ENCODE results near the gene DENND6A. TPM values are rescaled to one million over a fixed set of nuclear protein-coding genes. Genes with fewer than 3 reads are reported as not detected.

Gene DENND6A
- total RNA-seq, 5 donors from 2014 or later (not counting 1 experiment from before 2014, with no cell fraction given): 31.6 to 58.9 (median 35.6) TPM

GRCh38 chr3:57691411-57692132 is 1.3 kb downstream of the DENND6A start:
- peaks cover 51 to 55% (median 51%) of the 10 kb centered on the region in 3 donors for H3K4me1 Mint-ChIP-seq
- POLR2A ChIA-PET: interaction anchor here (0.5 to 0.8 kb wide), 3 partner anchors 17 to 150 kb away, joined by 3 to 23 read pairs (median 4); no protein-coding TSS in a partner anchor
- 80% methylated on average over 1 of the region's 19 CpGs for WGBS (ENCODE audit: insufficient coverage)

GRCh38 chr3:57689367-57690053 is 3.4 kb downstream of the DENND6A start:
- DNase-seq (peak in 1 of 35 experiments; percentile 11), ATAC-seq (replicated peaks in 1 of 4) (no peak)
- Histone ChIP-seq H3K27ac (ENCODE audit: low read length) (no peak overlapping the region), H3K36me3 (ENCODE audit: control insufficient read depth in 2 of 2, extremely low read depth in 1 of 2, insufficient read depth in 1 of 2, low read length in 1 of 2) (peaks cover 3 to 7% of the 10 kb centered on the region in 2 donors), H3K4me1 (ENCODE audit: control insufficient read depth in 1 of 2, extremely low read depth in 1 of 2, insufficient read depth in 2 of 2, low read length in 2 of 2) (peaks cover 18 to 45% of the 10 kb centered on the region in 2 experiments), H3K4me3 (ENCODE audit: control insufficient read depth in 1 of 2, extremely low read depth in 1 of 2, low read length in 1 of 2) (no peak overlapping the region), H3K27me3 (replicated peaks in 1 of 2; ENCODE audit: control insufficient read depth in 2 of 2, extremely low read depth in 1 of 2, insufficient read depth in 2 of 2, low read length in 1 of 2) (no peaks in the 10 kb centered on the region), H3K9me3 (no peaks in the 10 kb centered on the region)
- Mint-ChIP-seq H3K36me3 (peaks cover 6% of the 10 kb centered on the region), H3K4me3 (peak overlapping the region; percentile 24 to 94 (median 88)), H3K4me1 (peaks cover 61 to 64% (median 62%) of the 10 kb centered on the region in 3 donors), H3K27me3 (no peaks in the 10 kb centered on the region), H3K27ac (peak overlapping the region; percentile 8 to 28), H3K9me3 (no peaks in the 10 kb centered on the region)
- CTCF ChIA-PET: interaction anchor here in 1 of 2 donors (0.6 to 0.8 kb wide), 2 partner anchors 9 to 109 kb away, joined by 3 read pairs; no protein-coding TSS in a partner anchor
- POLR2A ChIA-PET: interaction anchor here (0.7 to 1.1 kb wide), 3 partner anchors 16 to 212 kb away, joined by 3 to 12 read pairs (median 4); no protein-coding TSS in a partner anchor
- WGBS (ENCODE audit: insufficient coverage): 92% methylated on average over 2 of the region's 4 CpGs

More at GRCh38 chr3:57691411-57692132, 1.3 kb downstream of the DENND6A start:
- H3K36me3 Mint-ChIP-seq: peaks cover 2% of the 10 kb centered on the region
- peaks cover 18 to 44% of the 10 kb centered on the region in 2 experiments for H3K4me1 ChIP-seq (ENCODE audit: control insufficient read depth in 1 of 2, extremely low read depth in 1 of 2, insufficient read depth in 2 of 2, low read length in 2 of 2)
- H3K4me3 Mint-ChIP-seq: peak overlapping the region; percentile 88 to 94 (median 93)
- peaks cover 0 to 5% of the 10 kb centered on the region in 2 donors for H3K36me3 ChIP-seq (ENCODE audit: control insufficient read depth in 2 of 2, extremely low read depth in 1 of 2, insufficient read depth in 1 of 2, low read length in 1 of 2)
- no peaks in the 10 kb centered on the region for H3K9me3 Mint-ChIP-seq
- H3K27me3 ChIP-seq (replicated peaks in 1 of 2; ENCODE audit: control insufficient read depth in 2 of 2, extremely low read depth in 1 of 2, insufficient read depth in 2 of 2, low read length in 1 of 2): no peaks in the 10 kb centered on the region
- ATAC-seq (replicated peaks in 1 of 4): no peak
- peak overlapping the region; percentile 91 to 93 for H3K27ac Mint-ChIP-seq
- no peaks in the 10 kb centered on the region for H3K9me3 ChIP-seq
- CTCF ChIA-PET: interaction anchor here (0.7 to 1.5 kb wide), 4 partner anchors 13 to 167 kb away, joined by 3 to 5 read pairs (median 3); no protein-coding TSS in a partner anchor
- peak in 2 of 35 experiments; percentile 1 to 28 for DNase-seq
- peak overlapping the region; percentile 59 to 63 for H3K4me3 ChIP-seq (ENCODE audit: control insufficient read depth in 1 of 2, extremely low read depth in 1 of 2, low read length in 1 of 2)
- H3K27ac ChIP-seq (ENCODE audit: low read length): peak overlapping the region; percentile 76
- no peaks in the 10 kb centered on the region for H3K27me3 Mint-ChIP-seq

- Histone ChIP-seq H3K9me3 (no peaks in the 10 kb centered on the region), H3K36me3 (ENCODE audit: control insufficient read depth in 2 of 2, extremely low read depth in 1 of 2, insufficient read depth in 1 of 2, low read length in 1 of 2) (peaks cover 4 to 10% of the 10 kb centered on the region in 2 donors), H3K27ac (ENCODE audit: low read length) (no peak overlapping the region), H3K27me3 (replicated peaks in 1 of 2; ENCODE audit: control insufficient read depth in 2 of 2, extremely low read depth in 1 of 2, insufficient read depth in 2 of 2, low read length in 1 of 2) (no peaks in the 10 kb centered on the region), H3K4me3 (ENCODE audit: control insufficient read depth in 1 of 2, extremely low read depth in 1 of 2, low read length in 1 of 2) (no peak overlapping the region), H3K4me1 (ENCODE audit: control insufficient read depth in 1 of 2, extremely low read depth in 1 of 2, insufficient read depth in 2 of 2, low read length in 2 of 2) (peaks cover 18 to 42% of the 10 kb centered on the region in 2 experiments)
- H3K9me3 Mint-ChIP-seq: no peaks in the 10 kb centered on the region
- POLR2A ChIA-PET: interaction anchor here in 1 of 2 donors (0.6 kb wide), 2 partner anchors 68 to 96 kb away, joined by 3 read pairs; partner anchors contain the start of gene SLMAP
- CTCF ChIA-PET: interaction anchor here (0.6 kb wide), 2 partner anchors 13 to 41 kb away, joined by 3 to 5 read pairs; no protein-coding TSS in a partner anchor
- H3K27me3 Mint-ChIP-seq: no peaks in the 10 kb centered on the region
- WGBS (ENCODE audit: insufficient coverage): 79% methylated on average over 2 of the region's 3 CpGs
- peaks cover 6% of the 10 kb centered on the region for H3K36me3 Mint-ChIP-seq
- DNase-seq (no peak), ATAC-seq (replicated peaks in 1 of 4) (no peak)
- peaks cover 66 to 69% (median 68%) of the 10 kb centered on the region in 3 donors for H3K4me1 Mint-ChIP-seq
- H3K4me3 Mint-ChIP-seq: peak overlapping the region in 1 of 3 donors; percentile 94
- H3K27ac Mint-ChIP-seq: peak overlapping the region; percentile 29 to 57
These were observed 4.6 kb downstream of the DENND6A start for GRCh38 chr3:57688291-57688690.

GRCh38 chr3:57683286-57683685 is 9.6 kb downstream of the DENND6A start:
- CTCF ChIA-PET: no interaction called here
- Mint-ChIP-seq H3K9me3 (peaks cover 0 to 6% (median 0%) of the 10 kb centered on the region in 3 donors), H3K36me3 (peaks cover 32% of the 10 kb centered on the region), H3K27ac (no peak overlapping the region), H3K4me1 (peaks cover 79 to 81% (median 79%) of the 10 kb centered on the region in 3 donors), H3K4me3 (no peak overlapping the region), H3K27me3 (no peaks in the 10 kb centered on the region)
- no peaks in the 10 kb centered on the region for H3K27me3 ChIP-seq (replicated peaks in 1 of 2; ENCODE audit: control insufficient read depth in 2 of 2, extremely low read depth in 1 of 2, insufficient read depth in 2 of 2, low read length in 1 of 2)
- no peak for DNase-seq
- H3K4me3 ChIP-seq (ENCODE audit: control insufficient read depth in 1 of 2, extremely low read depth in 1 of 2, low read length in 1 of 2): no peak overlapping the region
- peaks cover 4 to 30% of the 10 kb centered on the region in 2 donors for H3K36me3 ChIP-seq (ENCODE audit: control insufficient read depth in 2 of 2, extremely low read depth in 1 of 2, insufficient read depth in 1 of 2, low read length in 1 of 2)
- WGBS (ENCODE audit: insufficient coverage): no CpG with 5 or more reads among the region's 2 CpGs
- no peak overlapping the region for H3K27ac ChIP-seq (ENCODE audit: low read length)
- H3K9me3 ChIP-seq: no peaks in the 10 kb centered on the region
- POLR2A ChIA-PET: interaction anchor here in 1 of 2 donors (0.6 kb wide), 1 partner anchor 15 kb away, joined by 4 read pairs; no protein-coding TSS in a partner anchor
- no peak for ATAC-seq (replicated peaks in 1 of 4)
- peaks cover 13 to 47% of the 10 kb centered on the region in 2 experiments for H3K4me1 ChIP-seq (ENCODE audit: control insufficient read depth in 1 of 2, extremely low read depth in 1 of 2, insufficient read depth in 2 of 2, low read length in 2 of 2)

- Histone ChIP-seq H3K27ac (ENCODE audit: low read length) (no peak overlapping the region), H3K36me3 (ENCODE audit: control insufficient read depth in 2 of 2, extremely low read depth in 1 of 2, insufficient read depth in 1 of 2, low read length in 1 of 2) (peaks cover 4 to 28% of the 10 kb centered on the region in 2 donors), H3K4me3 (ENCODE audit: control insufficient read depth in 1 of 2, extremely low read depth in 1 of 2, low read length in 1 of 2) (no peak overlapping the region), H3K9me3 (no peaks in the 10 kb centered on the region), H3K4me1 (ENCODE audit: control insufficient read depth in 1 of 2, extremely low read depth in 1 of 2, insufficient read depth in 2 of 2, low read length in 2 of 2) (peaks cover 13 to 37% of the 10 kb centered on the region in 2 experiments), H3K27me3 (replicated peaks in 1 of 2; ENCODE audit: control insufficient read depth in 2 of 2, extremely low read depth in 1 of 2, insufficient read depth in 2 of 2, low read length in 1 of 2) (no peaks in the 10 kb centered on the region)
- DNase-seq (no peak), ATAC-seq (replicated peaks in 1 of 4) (no peak)
- H3K9me3 Mint-ChIP-seq: peaks cover 0 to 6% (median 0%) of the 10 kb centered on the region in 3 donors
- ChIA-PET POLR2A (interaction anchor here in 1 of 2 donors (1.0 kb wide), 1 partner anchor 74 kb away, joined by 3 read pairs; the partner anchor contains the start of gene SLMAP), CTCF (interaction anchor here (0.7 to 0.8 kb wide), 4 partner anchors 12 to 1122 kb away, joined by 4 to 11 read pairs (median 7); no protein-coding TSS in a partner anchor)
- no peaks in the 10 kb centered on the region for H3K27me3 Mint-ChIP-seq
- H3K4me1 Mint-ChIP-seq: peaks cover 77 to 80% (median 80%) of the 10 kb centered on the region in 3 donors
- WGBS (ENCODE audit: insufficient coverage): no CpG with 5 or more reads among the region's 1 CpG
- H3K4me3 Mint-ChIP-seq: peak overlapping the region in 1 of 3 donors; percentile 26
- H3K27ac Mint-ChIP-seq: no peak overlapping the region
- H3K36me3 Mint-ChIP-seq: peaks cover 37% of the 10 kb centered on the region
These were observed 10.6 kb downstream of the DENND6A start for GRCh38 chr3:57682284-57682683.

All from T-cell (primary cell).